ENCODE data around the gene ATP2B1. TPM values are rescaled to one million over a fixed set of nuclear protein-coding genes. Genes with fewer than 3 reads are reported as not detected.
A peak's percentile ranks its signal among the peaks of the same experiment; 100 is the strongest.

ATP2B1 gene
- total RNA-seq, 2 donors from 2014 or later: 14.5 to 18.2 TPM

GRCh38 chr12:89552376-89552775, 156.3 kb downstream of the ATP2B1 start:
- peaks cover 0 to 8% of the 10 kb centered on the region in 2 donors for H3K36me3 Mint-ChIP-seq
- DNase-seq (ENCODE audit: low spot score in 2 of 2) (no peak), ATAC-seq (no peak)
- peaks cover 5 to 11% of the 10 kb centered on the region in 2 donors for H3K9me3 Mint-ChIP-seq
- H3K27ac Mint-ChIP-seq: no peak overlapping the region

GRCh38 chr12:89551747-89552146, 156.9 kb downstream of the ATP2B1 start:
- no peak overlapping the region for H3K27ac Mint-ChIP-seq
- no peak for ATAC-seq
- peaks cover 0 to 8% of the 10 kb centered on the region in 2 donors for H3K36me3 Mint-ChIP-seq
- no peak for DNase-seq (ENCODE audit: low spot score in 2 of 2)
- peaks cover 5 to 11% of the 10 kb centered on the region in 2 donors for H3K9me3 Mint-ChIP-seq

- H3K27ac Mint-ChIP-seq: no peak overlapping the region
- no peak for ATAC-seq
- no peak for DNase-seq (ENCODE audit: low spot score in 2 of 2)
- peaks cover under 1% of the 10 kb centered on the region in 2 donors for H3K9me3 Mint-ChIP-seq
- H3K36me3 Mint-ChIP-seq: peaks cover 0 to 3% of the 10 kb centered on the region in 2 donors
Measured at GRCh38 chr12:89547101-89547500, 161.5 kb downstream of the ATP2B1 start.

- Mint-ChIP-seq H3K9me3 (no peaks in the 10 kb centered on the region), H3K27ac (no peak overlapping the region)
- no peak for ATAC-seq
Measured at GRCh38 chr12:89546151-89546550, 162.5 kb downstream of the ATP2B1 start.

GRCh38 chr12:89544681-89545184, 163.9 kb downstream of the ATP2B1 start:
- H3K9me3 Mint-ChIP-seq: no peaks in the 10 kb centered on the region
- ATAC-seq: no peak
- H3K27ac Mint-ChIP-seq: no peak overlapping the region
- no peak for DNase-seq (ENCODE audit: low spot score in 2 of 2)
- H3K36me3 Mint-ChIP-seq: no peaks in the 10 kb centered on the region

More at GRCh38 chr12:89546151-89546550, 162.5 kb downstream of the ATP2B1 start:
- H3K36me3 Mint-ChIP-seq: no peaks in the 10 kb centered on the region
- DNase-seq (ENCODE audit: low spot score in 2 of 2): no peak

GRCh38 chr12:89544022-89544421, 164.6 kb downstream of the ATP2B1 start:
- ATAC-seq: no peak
- DNase-seq (ENCODE audit: low spot score in 2 of 2): no peak

GRCh38 chr12:89542912-89543592, 165.6 kb downstream of the ATP2B1 start:
- peak; percentile 84 to 86 for ATAC-seq

More at GRCh38 chr12:89544022-89544421, 164.6 kb downstream of the ATP2B1 start:
- Mint-ChIP-seq H3K9me3 (no peaks in the 10 kb centered on the region), H3K36me3 (no peaks in the 10 kb centered on the region), H3K27ac (no peak overlapping the region)

GRCh38 chr12:89542236-89542635, 166.4 kb downstream of the ATP2B1 start:
- Mint-ChIP-seq H3K9me3 (no peaks in the 10 kb centered on the region), H3K27ac (no peak overlapping the region), H3K36me3 (no peaks in the 10 kb centered on the region)
- ATAC-seq (no peak), DNase-seq (ENCODE audit: low spot score in 2 of 2) (no peak)

More at GRCh38 chr12:89542912-89543592, 165.6 kb downstream of the ATP2B1 start:
- peak in 1 of 2 donors; percentile 65 for DNase-seq (ENCODE audit: low spot score in 2 of 2)
- no peaks in the 10 kb centered on the region for H3K9me3 Mint-ChIP-seq
- H3K27ac Mint-ChIP-seq: no peak overlapping the region
- H3K36me3 Mint-ChIP-seq: no peaks in the 10 kb centered on the region

- H3K36me3 Mint-ChIP-seq: no peaks in the 10 kb centered on the region
- H3K27ac Mint-ChIP-seq: no peak overlapping the region
- H3K9me3 Mint-ChIP-seq: no peaks in the 10 kb centered on the region
- DNase-seq (ENCODE audit: low spot score in 2 of 2) (no peak), ATAC-seq (no peak)
Measured at GRCh38 chr12:89540586-89540985, 168.1 kb downstream of the ATP2B1 start.

GRCh38 chr12:89539426-89540223, 169.0 kb downstream of the ATP2B1 start:
- no peak overlapping the region for H3K27ac Mint-ChIP-seq

GRCh38 chr12:89538897-89539296, 169.7 kb downstream of the ATP2B1 start:
- ATAC-seq (no peak), DNase-seq (ENCODE audit: low spot score in 2 of 2) (no peak)
- Mint-ChIP-seq H3K27ac (no peak overlapping the region), H3K36me3 (no peaks in the 10 kb centered on the region), H3K9me3 (no peaks in the 10 kb centered on the region)

More at GRCh38 chr12:89539426-89540223, 169.0 kb downstream of the ATP2B1 start:
- no peaks in the 10 kb centered on the region for H3K9me3 Mint-ChIP-seq
- ATAC-seq (no peak), DNase-seq (ENCODE audit: low spot score in 2 of 2) (no peak)
- H3K36me3 Mint-ChIP-seq: no peaks in the 10 kb centered on the region

Other genes starting within 250 kb of the ATP2B1 start
- 1 to 10 TPM; 3.0 to 6.5 TPM for gene GALNT4, start 184.0 kb downstream of the ATP2B1 start, total RNA-seq
- gene POC1B, start 182.8 kb downstream of the ATP2B1 start, total RNA-seq: 10 to 100 TPM; 18.3 to 35.8 TPM

All from activated naive CD4-positive, alpha-beta T cell treated with anti-CD3 and anti-CD28 coated beads, Interleukin-2, amount 50 U/mL, for 72 hours (primary cell).